WTC11 (cell line): ENCODE measurements around the gene CFDP1.

Experiments used
- CDX4 ChIP-seq: fragments of 250-450 bp; sonication (Bioruptor Pico); IDR thresholded peaks from 2 replicates; pipeline ENCODE4 v1.9.0; 2021; ENCODE audit warnings: moderate library complexity, mild to moderate bottlenecking, inconsistent platforms, borderline replicate concordance
- CTCF ChIP-seq: fragments of 200-600 bp; IDR thresholded peaks from 2 replicates; pipeline ENCODE4 v1.8.0; 2022; ENCODE audit warnings: antibody characterized with exemption
- IRF2 ChIP-seq: sonication (generic); formaldehyde crosslinking; IDR thresholded peaks from 2 replicates; pipeline ENCODE4 v1.8.0; 2022; ENCODE audit warnings: low read depth, missing genetic modification reagents, borderline replicate concordance
- JUN ChIP-seq: sonication (generic); formaldehyde crosslinking; IDR thresholded peaks from 2 replicates; pipeline ENCODE4 v1.8.0; 2023; ENCODE audit warnings: mild to moderate bottlenecking, missing genetic modification reagents
- USF1 ChIP-seq: sonication (generic); formaldehyde crosslinking; IDR thresholded peaks from 2 replicates; pipeline ENCODE4 v1.8.0; 2022; ENCODE audit warnings: mild to moderate bottlenecking, missing genetic modification reagents
- ZSCAN18 ChIP-seq: fragments of 250-450 bp; sonication (Bioruptor Pico); IDR thresholded peaks from 2 replicates; pipeline ENCODE4 v2.1.2; 2022; ENCODE audit warnings: mild to moderate bottlenecking, moderate library complexity

- TF ChIP-seq CTCF: no peak
- TF ChIP-seq IRF2: no peak
- no peak for TF ChIP-seq USF1
- TF ChIP-seq CDX4: no peak
- TF ChIP-seq ZSCAN18 (CRISPR knock-in tag): no peak
- no peak for TF ChIP-seq JUN
Observed at GRCh38 chr16:75466760-75467159, 33.5 kb upstream of the CFDP1 start.
